Endothelial cell of umbilical vein (primary cell): ENCODE measurements around the gene TMEM225B.

ENCODE experiments used
- POLR2A ChIP-seq: IDR thresholded peaks from 2 replicates; pipeline ENCODE4 v1.6.1; 2012; ENCODE audit warnings: low read depth, mild to moderate bottlenecking, control low read depth, low read length
- POLR2AphosphoS5 ChIP-seq: IDR thresholded peaks from 2 replicates; pipeline ENCODE4 v1.6.1; 2012; ENCODE audit warnings: low read depth, mild to moderate bottlenecking, control low read depth, low read length, moderate library complexity; ENCODE audit not compliant: insufficient read depth
- TF ChIP-seq, protein P1 (sequence below), 2 donors: IDR thresholded peaks; 1 replicate in 1 of 2; 2 replicates in 1 of 2; pipeline ENCODE4 v1.5.1; 2011; ENCODE audit warnings: low read length in 2 of 2, mild to moderate bottlenecking in 2 of 2, moderate library complexity in 2 of 2, control low read depth in 1 of 2, inconsistent platforms in 1 of 2, low read depth in 1 of 2; ENCODE audit not compliant: insufficient read depth in 1 of 2; ENCODE audit errors: extremely low read depth in 1 of 2

DNA sequence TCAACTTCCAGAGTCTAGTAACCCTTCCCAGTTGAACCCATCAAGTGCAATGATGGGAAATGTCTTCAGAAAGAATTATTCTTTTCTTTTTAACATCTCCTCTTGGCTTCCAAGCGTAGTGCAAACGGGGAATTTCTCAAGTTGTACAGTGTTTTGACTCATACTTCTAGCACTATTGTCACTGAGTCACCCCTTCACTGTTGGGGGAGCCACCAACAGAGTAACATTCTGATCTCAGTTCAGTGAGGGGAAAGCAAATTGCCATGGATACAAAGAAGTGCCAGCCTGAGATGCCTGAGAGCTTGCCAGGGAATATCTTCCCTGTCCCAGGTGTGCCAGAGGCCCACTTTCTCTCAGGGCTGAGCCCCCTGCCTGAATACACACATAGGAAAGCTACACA lies 50.8 kb downstream of the TMEM225B start:
- TF ChIP-seq, protein P1, sequence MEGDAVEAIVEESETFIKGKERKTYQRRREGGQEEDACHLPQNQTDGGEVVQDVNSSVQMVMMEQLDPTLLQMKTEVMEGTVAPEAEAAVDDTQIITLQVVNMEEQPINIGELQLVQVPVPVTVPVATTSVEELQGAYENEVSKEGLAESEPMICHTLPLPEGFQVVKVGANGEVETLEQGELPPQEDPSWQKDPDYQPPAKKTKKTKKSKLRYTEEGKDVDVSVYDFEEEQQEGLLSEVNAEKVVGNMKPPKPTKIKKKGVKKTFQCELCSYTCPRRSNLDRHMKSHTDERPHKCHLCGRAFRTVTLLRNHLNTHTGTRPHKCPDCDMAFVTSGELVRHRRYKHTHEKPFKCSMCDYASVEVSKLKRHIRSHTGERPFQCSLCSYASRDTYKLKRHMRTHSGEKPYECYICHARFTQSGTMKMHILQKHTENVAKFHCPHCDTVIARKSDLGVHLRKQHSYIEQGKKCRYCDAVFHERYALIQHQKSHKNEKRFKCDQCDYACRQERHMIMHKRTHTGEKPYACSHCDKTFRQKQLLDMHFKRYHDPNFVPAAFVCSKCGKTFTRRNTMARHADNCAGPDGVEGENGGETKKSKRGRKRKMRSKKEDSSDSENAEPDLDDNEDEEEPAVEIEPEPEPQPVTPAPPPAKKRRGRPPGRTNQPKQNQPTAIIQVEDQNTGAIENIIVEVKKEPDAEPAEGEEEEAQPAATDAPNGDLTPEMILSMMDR (IDR thresholded peaks at IDR 0.05; ENCODE audit: extremely low read depth in 1 of 2, insufficient read depth in 1 of 2, low read depth in 1 of 2, low read length in 2 of 2), result no peak
- TF ChIP-seq POLR2A, result no peak
- TF ChIP-seq POLR2AphosphoS5, result no peak
